T-helper 1 cell (primary cell): ENCODE measurements around the gene TMSB15A.
"Not testable (repeated sequence)": the region's sequence is repeated elsewhere in the genome, so short reads cannot be mapped to it uniquely, and the experiment has no call there.

Experiments used
- DNase-seq, 5 donors: peaks; one replicate each; pipeline ENCODE4 v3.0.0-alpha.2; 2012 to 2020
- total RNA-seq, 4 donors: gene quantifications; one replicate each; lab custom pipeline; 2026; lab: John Stamatoyannopoulos, UW

Gene TMSB15A
- 0 reads per million in 4 donors for total RNA-seq

GRCh38 chrX:102515975-102516941, at the start of gene TMSB15A:
TMSB15A (minus strand) TSS chrX:102516739.
- DNase-seq = peak; percentile 13 to 26 (median 25)

- DNase-seq = no peak
Observed at GRCh38 chrX:102560423-102561068, 44.0 kb upstream of the TMSB15A start.

DNA sequence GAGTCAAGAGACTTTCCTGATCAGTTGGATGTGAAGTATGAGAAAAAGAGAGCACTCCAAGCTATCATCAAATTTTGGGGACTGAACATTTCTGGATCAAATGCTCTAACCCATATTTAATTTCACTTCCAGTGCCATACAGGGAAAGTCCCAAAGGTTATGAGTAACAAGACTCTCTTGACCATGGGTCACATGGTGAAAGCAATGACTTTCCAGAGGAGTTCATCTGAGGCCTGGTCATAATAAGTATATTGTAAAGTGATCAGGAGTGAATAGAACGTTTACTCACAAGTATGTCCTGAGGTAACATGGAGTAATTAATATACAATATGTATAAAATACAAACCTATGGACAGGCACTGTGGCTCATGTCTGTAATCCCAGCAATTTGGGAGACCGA, 42.1 kb upstream of the TMSB15A start:
- DNase-seq = no peak

- no peak for DNase-seq
Observed at GRCh38 chrX:102548231-102548630, 31.7 kb upstream of the TMSB15A start.

- peak in 2 of 5 donors; percentile 1 to 9 for DNase-seq
Observed at GRCh38 chrX:102546828-102547493, 30.4 kb upstream of the TMSB15A start.

DNA sequence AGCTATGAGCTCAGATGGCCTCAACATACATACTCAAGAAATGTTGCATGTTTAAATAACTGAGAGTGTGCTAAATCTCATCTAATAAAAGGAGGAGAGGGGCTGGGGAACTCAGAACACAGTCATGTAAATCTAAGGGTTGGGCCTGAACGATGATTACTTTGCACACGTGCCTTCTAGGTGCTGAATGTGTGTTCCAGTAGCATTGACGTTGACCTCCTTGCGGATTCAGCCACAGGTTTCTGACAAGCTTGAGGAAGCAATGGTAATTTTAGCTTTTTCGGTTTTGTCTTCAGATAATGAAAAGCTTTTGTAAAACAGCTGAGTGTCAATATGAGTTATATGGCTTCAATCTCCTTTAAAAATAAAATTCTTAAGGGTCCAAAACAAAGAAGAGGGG, 29.6 kb upstream of the TMSB15A start:
- DNase-seq = not testable (repeated sequence)

DNA sequence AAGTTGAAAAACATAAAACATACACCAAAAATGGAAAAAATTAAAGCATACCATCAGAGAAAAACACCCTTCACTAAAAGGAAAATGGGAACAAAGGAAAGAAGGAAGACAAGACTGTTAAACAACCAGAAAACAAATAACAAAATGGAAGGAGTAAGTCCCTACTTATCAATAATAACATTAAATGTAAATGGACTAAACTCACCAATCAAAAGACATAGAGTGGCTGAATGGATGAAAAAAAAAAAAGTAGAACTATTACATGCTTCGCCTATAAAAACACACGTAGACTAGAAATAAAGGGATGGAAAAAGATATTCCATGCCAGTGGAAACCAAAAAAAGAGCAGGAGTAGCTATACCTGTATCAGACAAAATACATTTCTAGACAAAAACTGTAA, 19.4 kb upstream of the TMSB15A start:
- no peak for DNase-seq

DNA sequence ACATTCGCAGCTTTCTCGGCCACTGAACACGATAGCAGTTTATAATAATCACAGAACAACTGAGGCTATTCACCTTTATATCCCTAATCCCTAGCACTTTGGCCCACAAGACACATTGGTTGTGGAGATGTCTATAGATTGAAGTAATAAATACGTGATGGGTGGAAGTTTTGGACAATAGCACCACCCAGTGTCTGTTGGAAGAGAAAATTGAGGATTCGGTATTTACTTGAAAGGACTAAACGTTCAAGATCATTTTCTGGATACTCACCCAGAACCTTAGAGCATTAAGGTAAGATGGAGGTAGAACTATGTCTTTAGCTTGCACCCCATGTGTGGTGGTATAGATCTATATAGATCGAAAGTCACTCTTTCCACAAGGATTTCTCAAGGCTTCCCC, 787 bp upstream of the TMSB15A start:
- no peak for DNase-seq

GRCh38 chrX:102514536-102514935, 2.0 kb downstream of the TMSB15A start:
- no peak for DNase-seq

DNA sequence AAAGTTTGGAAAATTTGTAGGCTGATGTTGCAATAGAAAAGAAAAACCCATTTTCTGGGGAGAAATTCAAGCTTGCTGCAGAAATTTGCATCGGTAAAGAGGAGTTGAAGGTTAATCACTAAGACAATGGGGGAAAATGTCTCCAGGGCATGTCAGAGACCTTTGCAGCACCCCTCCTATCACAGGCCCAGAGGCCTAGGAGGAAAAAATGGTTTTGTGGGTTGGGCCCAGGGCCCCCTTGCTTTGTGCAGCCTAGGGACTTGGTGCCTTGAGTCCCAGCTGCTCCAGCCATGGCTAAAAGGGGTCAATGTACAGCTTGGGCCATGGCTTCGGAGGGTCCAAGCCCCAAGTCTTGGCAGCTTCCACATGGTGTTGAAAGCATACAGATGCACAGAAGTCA, 17.8 kb downstream of the TMSB15A start:
- DNase-seq = no peak

- no peak for DNase-seq
Observed at GRCh38 chrX:102491766-102492165, 24.8 kb downstream of the TMSB15A start.

DNA sequence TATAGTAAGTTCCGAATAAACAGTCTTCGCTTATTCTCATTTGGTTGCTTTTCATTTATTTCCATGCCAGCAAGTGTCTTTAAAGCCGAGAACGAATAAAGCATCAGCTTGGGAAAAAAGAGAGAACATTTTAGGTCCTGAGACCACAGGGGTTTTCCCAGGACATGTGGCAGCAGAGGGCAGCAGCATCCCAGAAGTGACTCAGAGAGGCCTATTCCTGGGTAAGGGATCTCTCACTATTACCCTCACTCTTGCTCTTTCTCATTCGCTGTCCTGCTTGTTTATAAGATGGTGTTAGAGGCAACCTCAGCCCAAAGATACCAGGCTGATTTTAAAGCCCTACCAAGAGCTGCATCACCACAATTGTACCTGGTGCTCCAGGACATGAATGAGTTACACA, 37.8 kb downstream of the TMSB15A start:
- not testable (repeated sequence) for DNase-seq

- not testable (repeated sequence) for DNase-seq
Observed at GRCh38 chrX:102471762-102472220, 44.7 kb downstream of the TMSB15A start, which contains the start of gene TCP11X2. TCP11X2 (minus strand) TSS chrX:102471812.

DNA sequence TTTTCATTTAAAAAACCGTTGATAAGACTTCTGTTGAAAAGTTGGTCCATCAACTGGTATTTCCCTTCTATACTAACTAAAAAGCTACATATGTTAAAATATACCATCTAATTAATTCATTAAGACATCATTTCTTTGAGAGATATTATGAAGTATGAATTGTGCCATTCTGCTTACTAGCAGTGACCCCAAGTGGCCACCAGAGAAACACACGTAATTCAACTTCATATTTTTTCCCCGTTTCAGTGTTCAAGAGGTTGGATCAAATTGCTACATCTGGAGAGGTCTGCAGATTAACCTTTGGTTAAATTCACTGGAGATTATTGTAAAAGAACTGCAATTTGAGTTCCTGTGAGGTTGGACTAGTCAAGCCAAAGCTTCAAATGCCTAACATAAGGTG, 46.3 kb downstream of the TMSB15A start:
- DNase-seq = not testable (repeated sequence)
